MM.1S (cell line): Measurements from ENCODE around the gene DLEU7.

ENCODE experiments used
- DNase-seq: peaks from one replicate; pipeline ENCODE4 v3.0.0-alpha.2; 2015
- H2AFZ ChIP-seq: fragments of 300-600 bp; sonication (generic); 2 replicates; pipeline ENCODE4 v1.6.0; 2016; ENCODE audit warnings: antibody characterized with exemption, low read length
- H3F3A ChIP-seq: fragments of 300-600 bp; sonication (generic); 2 replicates; pipeline ENCODE4 v1.6.1; 2016; ENCODE audit warnings: mild to moderate bottlenecking, antibody characterized with exemption, low read length, moderate library complexity, mixed read lengths; ENCODE audit not compliant: insufficient read depth
- H3K27ac ChIP-seq: fragments of 300-600 bp; sonication (generic); 2 replicates; pipeline ENCODE4 v1.5.1; 2016; ENCODE audit warnings: mild to moderate bottlenecking, low read length
- H3K27me3 ChIP-seq: fragments of 300-600 bp; sonication (generic); replicated peaks from 2 replicates; pipeline ENCODE4 v1.6.0; 2016; ENCODE audit warnings: low read length; ENCODE audit not compliant: insufficient read depth
- H3K36me3 ChIP-seq: fragments of 300-600 bp; sonication (generic); replicated peaks from 2 replicates; pipeline ENCODE4 v1.6.1; 2016; ENCODE audit warnings: mild to moderate bottlenecking, low read length, mixed read lengths; ENCODE audit not compliant: insufficient read depth
- H3K4me1 ChIP-seq: fragments of 300-600 bp; sonication (generic); 2 replicates; pipeline ENCODE4 v1.6.1; 2016; ENCODE audit warnings: low read length, mixed read lengths
- H3K4me2 ChIP-seq: fragments of 300-600 bp; sonication (generic); 2 replicates; pipeline ENCODE4 v1.6.0; 2016; ENCODE audit warnings: low read depth, low read length
- H3K4me3 ChIP-seq: fragments of 300-600 bp; sonication (generic); 2 replicates; pipeline ENCODE4 v1.5.1; 2016; ENCODE audit warnings: low read length, mixed read lengths
- H3K79me2 ChIP-seq: fragments of 300-600 bp; sonication (generic); 2 replicates; pipeline ENCODE4 v1.6.1; 2016; ENCODE audit warnings: mixed run types, low read length, mixed read lengths
- H3K9ac ChIP-seq: fragments of 300-600 bp; sonication (generic); 2 replicates; pipeline ENCODE4 v1.6.1; 2016; ENCODE audit warnings: low read length, mixed read lengths
- H3K9me2 ChIP-seq: fragments of 300-600 bp; sonication (generic); replicated peaks from 2 replicates; pipeline ENCODE4 v1.6.1; 2016; ENCODE audit warnings: mild to moderate bottlenecking, low read length, mixed read lengths; ENCODE audit not compliant: insufficient read depth
- H3K9me3 ChIP-seq: fragments of 300-600 bp; sonication (generic); replicated peaks from 2 replicates; pipeline ENCODE4 v1.6.1; 2016; ENCODE audit warnings: mild to moderate bottlenecking, low read length, mixed read lengths; ENCODE audit not compliant: insufficient read depth
- H4K20me1 ChIP-seq: fragments of 300-600 bp; sonication (generic); 2 replicates; pipeline ENCODE4 v1.6.1; 2016; ENCODE audit warnings: mild to moderate bottlenecking, low read length, moderate library complexity, mixed read lengths; ENCODE audit not compliant: insufficient read depth
- CTCF ChIP-seq: fragments of 300-600 bp; sonication (generic); IDR thresholded peaks from 2 replicates; pipeline ENCODE4 v1.5.1; 2016; ENCODE audit warnings: antibody characterized with exemption, low read length, mixed read lengths
- EZH2 ChIP-seq: fragments of 300-600 bp; sonication (generic); optimal IDR thresholded peaks from 2 replicates; pipeline ENCODE3; 2017; ENCODE audit warnings: low read depth, mild to moderate bottlenecking, antibody characterized with exemption, low read length, mixed read lengths
- EZH2phosphoT487 ChIP-seq: fragments of 300-600 bp; sonication (generic); IDR thresholded peaks from 2 replicates; pipeline ENCODE4 v1.6.1; 2018; ENCODE audit warnings: antibody characterized with exemption, low read length

Gene DLEU7

GRCh38 chr13:50844084-50844875 is 788 bp upstream of the DLEU7 start:
- Histone ChIP-seq H3K27ac (no peak overlapping the region), H3K79me2 (no peaks in the 10 kb centered on the region), H3K9me3 (no peaks in the 10 kb centered on the region), H3K27me3 (no peaks in the 10 kb centered on the region), H4K20me1 (no peaks in the 10 kb centered on the region), H3K4me3 (no peak overlapping the region), H3K4me1 (0 out of 2 replicates have a peak, but pooled peaks cover 8% of the 10 kb centered on the region), H3K4me2 (no peak overlapping the region), H3K9me2 (no peaks in the 10 kb centered on the region), H3K9ac (no peak overlapping the region), H3K36me3 (no peaks in the 10 kb centered on the region), H3F3A (no peaks in the 10 kb centered on the region), H2AFZ (no peak overlapping the region)
- no peak for DNase-seq
- TF ChIP-seq CTCF, result no peak
- TF ChIP-seq EZH2, result no peak
- no peak for TF ChIP-seq EZH2phosphoT487

- Histone ChIP-seq H3K27me3 (no peaks in the 10 kb centered on the region), H3K27ac (no peak overlapping the region), H3K4me1 (0 out of 2 replicates have a peak, but pooled peaks cover 8% of the 10 kb centered on the region), H3K9ac (no peak overlapping the region), H3F3A (no peaks in the 10 kb centered on the region), H4K20me1 (no peaks in the 10 kb centered on the region), H3K9me2 (no peaks in the 10 kb centered on the region), H3K9me3 (no peaks in the 10 kb centered on the region), H2AFZ (no peak overlapping the region), H3K36me3 (no peaks in the 10 kb centered on the region), H3K4me2 (no peak overlapping the region), H3K4me3 (no peak overlapping the region), H3K79me2 (no peaks in the 10 kb centered on the region)
- TF ChIP-seq EZH2phosphoT487 (no peak), EZH2 (no peak), CTCF (no peak)
- no peak for DNase-seq
These were observed 569 bp downstream of the DLEU7 start for GRCh38 chr13:50842990-50843256.

GRCh38 chr13:50842251-50842989 is 1.1 kb downstream of the DLEU7 start:
- Histone ChIP-seq H3K36me3 (no peaks in the 10 kb centered on the region), H3K9me3 (no peaks in the 10 kb centered on the region), H2AFZ (no peak overlapping the region), H4K20me1 (no peaks in the 10 kb centered on the region), H3K9ac (no peak overlapping the region), H3K79me2 (no peaks in the 10 kb centered on the region), H3K4me2 (no peak overlapping the region), H3K4me3 (no peak overlapping the region), H3K27me3 (no peaks in the 10 kb centered on the region), H3F3A (no peaks in the 10 kb centered on the region), H3K9me2 (no peaks in the 10 kb centered on the region), H3K4me1 (0 out of 2 replicates have a peak, but pooled peaks cover 8% of the 10 kb centered on the region), H3K27ac (no peak overlapping the region)
- no peak for DNase-seq
- TF ChIP-seq EZH2, result no peak
- TF ChIP-seq CTCF, result no peak
- TF ChIP-seq EZH2phosphoT487, result no peak
